Osteoblast (primary cell): ENCODE results near the gene NOXA1. TPM values are rescaled to one million over a fixed set of nuclear protein-coding genes. Genes with fewer than 3 reads are reported as not detected.

Experiments
- DNase-seq: peaks from one replicate; pipeline ENCODE4 v3.0.0; 2011; ENCODE audit warnings: low spot score, mixed read lengths; ENCODE audit not compliant: insufficient read length; ENCODE audit errors: missing footprints
- H2AFZ ChIP-seq: 2 replicates; pipeline ENCODE4 v1.6.0; 2011; ENCODE audit warnings: mild to moderate bottlenecking, low read length
- H3K27ac ChIP-seq: 2 replicates; pipeline ENCODE4 v1.5.1; 2011; ENCODE audit warnings: mild to moderate bottlenecking, low read depth, low read length, moderate library complexity
- H3K27me3 ChIP-seq: 2 replicates; pipeline ENCODE4 v1.6.0; 2012; ENCODE audit warnings: mild to moderate bottlenecking, control low read depth, inconsistent platforms, low read length, moderate library complexity; ENCODE audit not compliant: insufficient read depth
- H3K36me3 ChIP-seq: 2 replicates; pipeline ENCODE4 v1.5.1; 2011; ENCODE audit warnings: mild to moderate bottlenecking, low read length, control low read depth, moderate library complexity; ENCODE audit not compliant: insufficient read depth
- H3K4me1 ChIP-seq: 2 replicates; pipeline ENCODE4 v1.5.1; 2011; ENCODE audit warnings: mild to moderate bottlenecking, low read length, control low read depth, moderate library complexity; ENCODE audit not compliant: insufficient read depth
- H3K4me2 ChIP-seq: 2 replicates; pipeline ENCODE4 v1.6.0; 2011; ENCODE audit warnings: mild to moderate bottlenecking, low read length; ENCODE audit not compliant: insufficient read depth
- H3K4me3 ChIP-seq: fragments of 200-600 bp; sonication (generic); 3 replicates; pipeline ENCODE4 v1.5.1; 2012; ENCODE audit warnings: mild to moderate bottlenecking, low read length, inconsistent platforms; ENCODE audit not compliant: insufficient read depth
- H3K79me2 ChIP-seq: 2 replicates; pipeline ENCODE4 v1.6.0; 2012; ENCODE audit warnings: mild to moderate bottlenecking, low read length, control low read depth, inconsistent platforms; ENCODE audit not compliant: insufficient read depth
- H3K9me3 ChIP-seq: 2 replicates; pipeline ENCODE4 v1.5.1; 2011; ENCODE audit warnings: low read depth, low read length, control low read depth
- H4K20me1 ChIP-seq: 2 replicates; pipeline ENCODE4 v1.6.0; 2012; ENCODE audit warnings: mild to moderate bottlenecking, low read length, control low read depth; ENCODE audit not compliant: insufficient read depth
- CTCF ChIP-seq: IDR thresholded peaks from 2 replicates; pipeline ENCODE4 v1.5.1; 2011; ENCODE audit warnings: mild to moderate bottlenecking, low read depth, low read length, moderate library complexity; ENCODE audit errors: extremely low read depth
- total RNA-seq: library from RNA; depleted of rRNA; stranded (reverse); fragments of >200 nt; gene quantifications from 2 replicates; pipeline ENCODE4 v1.2.3, GENCODE V29; 2012

Gene NOXA1
- total RNA-seq, 1 donor, result 0.36 TPM

GRCh38 chr9:137402746-137403145 lies 20.4 kb upstream of the NOXA1 start:
- H3K27me3 ChIP-seq, result no peaks in the 10 kb centered on the region
- H3K9me3 ChIP-seq, result no peaks in the 10 kb centered on the region
- no peaks in the 10 kb centered on the region for H3K79me2 ChIP-seq
- no peak overlapping the region for H2AFZ ChIP-seq
- H3K27ac ChIP-seq, result no peak overlapping the region
- peaks cover 6% of the 10 kb centered on the region for H3K4me1 ChIP-seq
- no peaks in the 10 kb centered on the region for H3K36me3 ChIP-seq
- no peak overlapping the region for H3K4me2 ChIP-seq
- no peak for TF ChIP-seq CTCF
- peaks cover 20% of the 10 kb centered on the region for H4K20me1 ChIP-seq
- DNase-seq, result no peak
- H3K4me3 ChIP-seq, result no peak overlapping the region

GRCh38 chr9:137403269-137403668 lies 19.9 kb upstream of the NOXA1 start:
- no peaks in the 10 kb centered on the region for H3K9me3 ChIP-seq
- no peaks in the 10 kb centered on the region for H3K36me3 ChIP-seq
- no peak for DNase-seq
- TF ChIP-seq CTCF, result no peak
- no peak overlapping the region for H3K4me2 ChIP-seq
- no peaks in the 10 kb centered on the region for H3K27me3 ChIP-seq
- H2AFZ ChIP-seq, result no peak overlapping the region
- no peak overlapping the region for H3K27ac ChIP-seq
- H3K79me2 ChIP-seq, result no peaks in the 10 kb centered on the region
- H4K20me1 ChIP-seq, result peaks cover 17% of the 10 kb centered on the region
- peaks cover 10% of the 10 kb centered on the region for H3K4me1 ChIP-seq
- no peak overlapping the region for H3K4me3 ChIP-seq

GRCh38 chr9:137404961-137405567 lies 18.1 kb upstream of the NOXA1 start:
- DNase-seq, result no peak
- TF ChIP-seq CTCF, result no peak
- Histone ChIP-seq H3K4me3 (no peak overlapping the region), H3K27ac (no peak overlapping the region), H2AFZ (no peak overlapping the region), H3K4me1 (peaks cover 10% of the 10 kb centered on the region), H3K79me2 (no peaks in the 10 kb centered on the region), H3K9me3 (no peaks in the 10 kb centered on the region), H3K4me2 (no peak overlapping the region), H3K27me3 (no peaks in the 10 kb centered on the region), H4K20me1 (peaks cover 20% of the 10 kb centered on the region), H3K36me3 (no peaks in the 10 kb centered on the region)

GRCh38 chr9:137405677-137406081 lies 17.5 kb upstream of the NOXA1 start:
- H4K20me1 ChIP-seq, result peaks cover 20% of the 10 kb centered on the region
- no peak for TF ChIP-seq CTCF
- H3K4me2 ChIP-seq, result no peak overlapping the region

More at GRCh38 chr9:137405677-137406081, 17.5 kb upstream of the NOXA1 start:
- H3K9me3 ChIP-seq, result no peaks in the 10 kb centered on the region
- H3K4me1 ChIP-seq, result peaks cover 10% of the 10 kb centered on the region
- no peaks in the 10 kb centered on the region for H3K79me2 ChIP-seq
- no peak overlapping the region for H2AFZ ChIP-seq
- no peaks in the 10 kb centered on the region for H3K27me3 ChIP-seq
- H3K36me3 ChIP-seq, result no peaks in the 10 kb centered on the region
- no peak overlapping the region for H3K4me3 ChIP-seq
- H3K27ac ChIP-seq, result no peak overlapping the region
- no peak for DNase-seq
